Glomerular visceral epithelial cell (primary cell): Measurements from ENCODE around the gene ZC3H14.

ENCODE experiments used
- DNase-seq: peaks from one replicate; pipeline ENCODE4 v3.0.0-alpha.2; 2016; ENCODE audit errors: extremely low spot score

ZC3H14 gene

DNA sequence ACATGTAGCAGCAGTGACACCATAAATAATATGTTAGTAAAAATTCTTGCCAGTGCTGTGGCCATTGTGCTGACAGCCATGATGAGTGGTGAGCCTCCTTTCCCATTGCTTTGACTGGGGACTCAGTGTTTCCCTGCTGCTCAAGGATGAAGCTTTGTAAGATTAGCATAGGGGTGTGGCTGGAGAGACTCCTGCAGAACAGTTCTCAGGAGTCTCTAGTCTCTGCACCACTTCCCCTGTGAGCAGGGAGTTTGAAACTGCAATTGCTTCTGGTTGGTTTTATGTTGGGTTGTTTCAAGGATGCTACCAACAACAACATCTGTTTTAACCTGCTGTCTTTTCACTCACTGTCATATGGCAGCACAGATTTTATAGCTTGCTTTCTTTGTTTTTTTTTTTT lies 41.4 kb downstream of the ZC3H14 start:
- DNase-seq: no peak

DNA sequence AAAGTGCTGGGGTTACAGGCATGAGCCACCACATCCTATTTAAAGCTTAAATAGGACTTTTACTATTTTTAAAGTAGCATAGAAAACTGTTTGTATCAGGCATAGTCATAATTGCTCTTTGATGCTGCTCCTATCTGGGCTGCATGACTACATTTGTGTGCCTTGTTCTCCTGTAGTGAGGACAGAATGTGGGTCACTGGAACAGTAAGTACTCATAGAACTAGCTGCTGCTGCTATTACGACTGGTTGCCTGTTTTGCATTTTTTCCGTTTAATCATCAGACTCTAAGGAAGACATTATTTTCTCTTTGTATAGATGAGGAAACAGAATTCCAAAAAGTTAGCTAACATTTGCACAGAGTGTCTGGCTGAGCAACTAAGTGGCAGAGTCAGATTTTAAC lies 42.8 kb downstream of the ZC3H14 start:
- DNase-seq: no peak

DNA sequence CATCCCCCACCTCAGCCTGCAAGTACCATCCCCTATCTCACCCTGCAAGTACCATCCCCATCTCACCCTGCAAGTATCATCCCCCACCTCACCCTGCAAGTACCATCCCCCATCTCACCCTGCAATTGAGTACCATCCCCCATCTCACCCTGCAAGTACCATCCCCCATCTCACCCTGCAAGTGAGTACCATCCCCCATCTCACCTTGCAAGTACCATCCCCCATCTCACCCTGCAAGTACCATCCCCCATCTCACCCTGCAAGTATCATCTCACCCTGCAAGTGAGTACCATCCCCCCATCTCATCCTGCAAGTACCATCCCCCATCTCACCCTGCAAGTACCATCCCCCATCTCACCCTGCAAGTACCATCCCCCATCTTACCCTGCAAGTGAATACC lies 45.0 kb downstream of the ZC3H14 start:
- no peak for DNase-seq

DNA sequence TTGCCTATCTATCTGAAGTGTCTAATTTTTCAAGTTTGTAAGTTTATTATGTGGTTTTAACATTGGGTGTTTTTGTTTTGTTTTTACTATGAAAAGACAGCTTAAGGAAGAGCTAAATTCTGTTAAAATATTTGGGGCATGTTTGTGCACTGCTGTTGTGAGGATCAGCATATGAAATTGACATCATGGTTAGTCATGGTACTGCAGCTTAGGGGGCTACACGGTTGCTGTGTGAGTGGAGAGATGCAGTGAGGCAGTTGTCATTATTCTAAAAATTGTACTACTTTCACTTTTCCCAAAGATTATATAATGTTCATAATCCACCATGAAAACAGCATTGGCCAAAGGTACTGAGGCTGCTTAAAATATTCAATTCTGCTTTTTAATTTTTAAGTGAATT lies 49.0 kb downstream of the ZC3H14 start:
- DNase-seq: peak; percentile 31

DNA sequence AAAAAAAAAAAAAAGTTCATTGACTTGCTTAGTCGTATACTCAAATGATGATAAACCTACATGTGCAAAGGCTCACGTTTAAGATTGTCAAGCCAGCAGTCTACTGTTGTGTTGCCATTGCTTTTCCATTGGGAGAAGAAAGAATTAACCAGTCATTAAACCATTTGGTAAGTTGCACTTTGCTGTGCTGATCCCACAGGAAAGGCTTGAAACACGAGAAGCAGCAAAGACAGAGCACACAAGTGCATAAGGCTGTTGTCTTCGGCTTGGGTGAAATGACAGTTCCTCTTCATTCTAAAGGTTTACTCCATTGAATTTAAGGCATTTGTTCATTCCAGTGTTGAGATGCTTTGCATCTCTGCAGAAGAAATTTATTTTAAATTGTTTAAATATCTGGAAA lies 50.1 kb downstream of the ZC3H14 start:
- peak; percentile 15 for DNase-seq

DNA sequence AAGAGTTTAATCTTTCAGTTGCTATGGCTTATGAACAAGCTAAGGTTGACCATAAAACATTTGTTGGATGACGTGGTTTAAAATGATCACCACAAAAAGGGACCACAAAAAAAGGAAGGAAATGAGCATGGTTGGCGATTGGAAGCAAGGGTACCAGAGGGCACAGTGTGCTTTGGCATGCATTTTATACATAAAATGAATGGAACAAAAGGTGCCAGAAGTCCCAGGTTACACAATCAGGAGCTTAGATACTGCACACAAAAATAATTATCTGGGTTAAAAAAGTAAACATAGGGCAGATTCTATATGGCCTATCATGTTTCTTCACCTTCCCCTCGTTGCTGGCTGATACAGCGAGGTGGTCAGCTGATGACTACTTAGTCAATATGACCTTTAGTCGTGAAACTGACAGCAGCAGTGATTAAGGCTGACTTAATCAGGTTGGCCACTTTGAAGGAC lies 50.7 kb downstream of the ZC3H14 start:
- DNase-seq: peak; percentile 85

DNA sequence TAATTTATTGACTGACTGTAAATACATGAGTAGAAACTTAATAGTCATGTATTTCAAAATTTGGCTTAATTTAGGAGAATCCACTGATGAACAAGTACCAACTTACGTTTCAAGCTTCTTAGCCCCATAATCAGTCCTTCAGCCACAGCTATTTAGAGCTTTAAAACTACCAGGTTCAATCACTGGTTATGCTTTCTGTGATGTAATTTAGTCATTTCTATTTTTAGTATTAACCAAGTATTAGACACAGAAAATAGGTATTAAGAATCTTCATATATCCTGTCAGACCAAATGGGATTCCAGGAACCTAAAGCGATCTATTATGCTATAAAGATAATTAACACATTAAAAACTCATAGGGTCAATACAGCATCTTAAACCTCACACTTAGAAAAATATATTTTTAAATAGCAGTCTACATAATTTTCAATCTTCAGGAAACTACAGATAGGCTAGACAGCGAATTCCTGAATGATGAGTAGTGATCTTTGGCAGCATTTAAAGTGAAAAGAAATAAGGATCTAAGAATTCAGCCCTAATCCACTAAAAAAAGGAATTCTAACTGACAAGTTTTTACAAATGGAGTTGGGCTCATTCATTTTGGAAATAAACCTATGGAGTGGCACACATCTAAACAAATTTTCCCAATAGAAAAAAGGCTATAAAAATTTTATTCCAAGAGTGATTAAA lies 51.5 kb downstream of the ZC3H14 start:
- DNase-seq: peak; percentile 55

DNA sequence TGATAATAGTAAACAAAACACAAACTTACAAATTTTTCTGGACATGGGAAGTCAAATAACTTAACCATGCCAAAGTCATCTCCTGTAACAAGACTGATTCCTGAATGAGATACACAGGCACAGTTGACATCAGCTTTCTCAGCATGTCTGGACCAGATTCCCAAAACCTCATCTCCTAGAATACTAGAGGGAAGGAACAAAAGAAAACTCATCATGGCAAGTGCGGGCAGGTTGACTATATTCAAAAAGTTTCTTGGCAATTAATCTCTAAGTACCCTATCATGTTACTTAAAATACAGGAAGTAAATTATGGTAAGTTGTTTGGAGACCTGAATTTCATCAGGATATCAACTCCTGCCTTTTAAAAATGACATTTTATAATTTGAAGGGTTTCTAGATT lies 53.9 kb downstream of the ZC3H14 start:
- DNase-seq: no peak

DNA sequence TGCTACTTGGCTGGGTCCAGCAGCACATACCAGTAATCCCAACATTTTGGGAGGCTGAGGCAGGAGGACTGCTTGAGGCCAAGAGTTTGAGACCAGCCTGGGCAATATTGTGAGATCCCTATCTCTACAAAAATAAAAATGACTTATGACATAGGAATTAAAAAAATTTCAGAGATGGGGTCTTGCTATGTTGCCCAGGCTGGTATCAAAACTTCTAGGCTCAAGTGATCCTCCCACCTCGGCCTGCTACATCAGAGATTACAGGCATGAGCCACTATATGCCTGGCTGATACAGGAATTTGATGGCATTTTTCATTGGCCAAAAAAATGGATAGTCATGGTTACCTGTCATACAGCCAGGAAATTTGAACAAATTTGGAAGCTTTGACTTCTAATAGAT lies 54.6 kb downstream of the ZC3H14 start:
- no peak for DNase-seq

DNA sequence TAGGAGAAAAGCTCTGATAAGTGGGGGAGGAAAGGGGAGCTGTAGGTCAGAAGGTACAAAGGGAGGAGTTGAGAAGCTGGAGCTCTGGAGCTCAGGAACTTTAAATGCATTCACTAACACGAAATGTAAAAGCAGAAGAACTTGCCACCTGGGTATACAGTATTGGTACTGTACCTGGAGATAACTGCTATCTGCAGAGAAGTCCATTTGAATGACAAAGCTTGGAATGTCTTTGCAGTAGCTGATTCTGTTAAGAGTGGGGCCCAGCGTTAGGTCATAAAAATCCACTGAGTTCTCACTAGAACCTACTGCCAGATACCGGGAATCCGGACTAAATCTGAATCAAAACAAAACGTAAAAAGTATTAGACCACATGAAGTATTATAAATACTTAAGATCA lies 55.6 kb downstream of the ZC3H14 start:
- DNase-seq: no peak

DNA sequence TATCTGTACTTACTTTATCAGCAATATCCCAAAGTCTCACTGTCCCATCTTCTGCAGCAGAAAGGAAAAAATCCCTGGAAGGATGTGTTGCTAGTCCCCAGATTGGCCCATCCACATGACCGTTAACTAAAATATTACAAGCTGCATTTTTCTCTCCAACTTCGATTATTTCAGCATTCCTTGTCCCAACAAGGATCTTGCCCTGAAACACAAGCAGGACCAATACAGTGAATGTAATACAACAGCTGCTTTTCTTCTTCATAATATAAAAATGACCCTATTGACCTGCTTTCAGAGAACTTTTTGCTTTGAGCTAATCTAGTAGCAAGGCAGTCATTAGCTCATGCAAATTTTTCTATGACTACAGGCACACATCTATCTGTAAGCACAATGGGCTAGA lies 58.3 kb downstream of the ZC3H14 start:
- DNase-seq: no peak

DNA sequence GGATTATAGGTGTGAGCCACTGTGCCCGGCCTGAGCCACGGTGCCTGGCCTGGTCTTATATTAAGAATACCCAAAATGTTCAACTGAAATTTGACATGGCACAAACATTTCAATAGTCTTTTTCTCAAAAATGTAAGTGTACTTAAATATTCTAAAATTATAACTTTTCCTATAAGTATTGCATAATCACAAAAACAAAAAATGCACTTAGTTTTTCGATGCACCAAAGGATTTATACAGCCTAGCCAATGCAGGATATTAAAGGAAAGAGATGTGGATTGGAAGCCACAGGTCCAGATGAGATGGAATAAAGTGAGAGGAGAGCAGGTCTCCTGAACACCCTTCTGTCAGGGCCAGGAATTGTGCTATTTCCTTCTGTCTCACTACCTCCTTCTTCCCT lies 62.8 kb downstream of the ZC3H14 start:
- no peak for DNase-seq

DNA sequence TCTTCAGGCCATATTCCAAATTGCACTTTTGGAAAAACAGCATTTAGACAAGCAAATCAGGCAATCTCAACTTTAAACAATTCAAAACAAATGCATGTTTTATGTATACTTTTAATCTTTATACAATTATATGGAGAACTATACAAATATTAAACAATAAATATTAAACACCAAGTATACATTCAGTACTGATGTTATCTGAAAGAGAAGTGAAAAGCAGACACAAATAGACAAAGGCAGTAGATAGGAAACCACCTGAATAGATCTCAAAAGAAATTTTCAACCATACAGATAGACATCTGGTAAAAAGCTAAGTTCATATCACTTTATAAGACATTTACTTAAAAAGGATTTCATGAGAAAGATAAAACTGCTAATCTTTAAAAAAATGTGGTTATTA lies 65.2 kb downstream of the ZC3H14 start:
- DNase-seq: no peak

DNA sequence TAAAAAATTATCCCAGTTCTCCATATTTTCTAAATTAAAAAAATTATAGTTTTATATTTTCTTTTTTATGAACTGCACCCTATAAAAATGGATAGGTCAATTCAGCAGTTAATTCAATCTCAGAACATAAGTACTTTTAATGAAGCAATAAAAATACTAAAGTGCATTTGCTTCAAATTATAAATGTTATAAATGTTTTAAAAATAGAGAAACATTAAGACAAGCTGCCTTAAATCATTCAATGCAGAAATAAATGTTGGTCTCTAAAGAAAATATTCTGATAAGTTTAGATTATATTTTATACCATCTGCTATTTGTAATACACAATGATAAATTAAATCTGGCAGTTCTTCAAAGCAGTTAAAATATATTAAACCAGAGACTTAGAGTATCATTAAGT lies 65.6 kb downstream of the ZC3H14 start:
- no peak for DNase-seq

DNA sequence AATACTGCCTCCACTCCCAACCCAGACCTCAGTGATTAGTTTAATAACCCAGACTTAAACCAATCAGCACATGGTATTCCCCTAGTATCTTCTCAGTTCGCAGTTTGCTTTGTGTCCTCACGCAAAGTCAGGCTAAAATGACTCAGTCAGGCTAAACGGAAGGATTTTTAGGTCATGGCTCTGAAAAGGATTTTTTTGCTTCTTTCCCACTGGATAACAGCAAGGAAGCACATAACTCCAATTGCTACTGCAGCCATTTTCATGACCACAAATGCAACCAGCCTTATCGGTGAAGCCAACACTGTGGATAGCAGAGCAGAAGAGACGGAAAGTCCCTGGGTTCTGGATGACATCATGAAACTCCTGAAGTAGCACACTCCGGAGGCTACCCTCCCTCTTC lies 67.7 kb downstream of the ZC3H14 start:
- DNase-seq: peak; percentile 97

DNA sequence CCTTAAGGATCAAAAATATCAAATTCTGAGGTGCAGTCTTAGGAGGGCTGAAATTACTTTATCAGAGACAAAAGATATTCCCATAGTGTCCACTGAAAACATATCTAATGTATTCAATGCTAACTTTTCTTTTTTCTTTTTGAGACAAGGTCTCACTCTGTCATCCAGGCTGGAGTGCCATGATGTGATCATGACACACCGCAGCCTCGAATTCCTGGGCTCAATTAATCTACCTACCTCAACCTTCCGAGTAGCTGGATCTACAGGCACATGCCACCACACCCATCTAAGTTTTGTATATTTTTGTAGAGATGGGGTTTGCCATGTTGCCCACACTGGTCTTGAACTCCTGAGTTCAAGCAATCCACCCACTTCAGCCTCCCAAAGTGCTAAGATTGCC lies 68.3 kb downstream of the ZC3H14 start:
- DNase-seq: peak; percentile 46

DNA sequence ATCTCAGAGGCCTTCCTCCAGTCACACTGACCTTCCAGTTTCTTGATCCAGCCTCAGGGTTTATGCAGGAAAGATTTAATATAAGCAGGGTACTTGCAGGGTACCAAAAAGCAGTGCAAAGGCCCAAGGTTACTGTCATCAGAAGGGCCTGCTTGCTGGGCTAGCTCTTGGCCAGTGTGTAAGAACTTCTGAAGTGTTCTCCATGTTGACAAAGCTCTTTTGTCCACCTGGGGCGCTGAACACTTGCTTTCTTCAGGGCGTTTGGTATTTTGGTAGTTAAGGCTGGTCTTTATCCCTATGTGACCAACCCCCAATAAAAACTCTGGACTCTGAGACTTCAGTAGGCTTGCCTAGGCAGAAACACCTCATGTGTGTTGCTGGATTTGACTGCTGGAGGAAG lies 69.7 kb downstream of the ZC3H14 start:
- no peak for DNase-seq

DNA sequence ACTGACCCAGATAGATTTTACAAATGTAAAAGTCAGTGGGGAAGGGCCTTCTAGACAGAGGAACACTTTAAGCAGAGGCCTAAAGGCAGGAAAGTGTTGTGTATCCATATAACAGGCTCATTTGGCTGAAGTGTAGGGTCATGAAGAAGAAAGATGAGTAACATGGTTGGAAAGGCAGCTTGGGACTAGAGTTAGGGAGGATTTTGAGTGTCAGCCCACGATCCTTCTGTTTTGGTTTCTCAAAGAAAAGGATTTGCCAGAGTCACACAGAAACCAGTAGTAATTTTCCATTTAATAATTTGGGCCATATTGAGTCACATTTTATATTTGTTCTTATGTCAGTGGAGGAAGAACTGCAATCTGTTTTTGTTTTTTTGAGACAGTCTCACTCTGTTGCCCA lies 76.4 kb downstream of the ZC3H14 start:
- DNase-seq: no peak

DNA sequence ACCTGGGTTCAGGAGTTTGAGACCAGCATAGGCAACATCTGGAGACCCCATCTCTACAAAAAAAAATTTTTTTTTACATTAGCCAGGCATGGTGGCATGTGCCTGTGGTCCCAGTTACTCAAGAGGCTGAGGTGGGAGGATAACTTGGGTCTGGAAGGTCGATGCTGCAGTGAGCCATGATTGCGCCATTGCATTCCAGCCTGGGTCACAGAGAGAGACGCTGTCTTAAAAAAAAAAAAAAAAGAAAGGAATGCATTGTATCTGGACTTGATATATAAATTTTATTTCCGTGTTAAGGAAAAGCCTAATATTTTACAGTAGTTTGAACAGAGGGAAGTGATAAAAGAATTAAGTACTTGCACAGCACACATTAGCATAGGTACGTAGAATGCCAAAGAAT lies 97.2 kb downstream of the ZC3H14 start:
- no peak for DNase-seq

DNA sequence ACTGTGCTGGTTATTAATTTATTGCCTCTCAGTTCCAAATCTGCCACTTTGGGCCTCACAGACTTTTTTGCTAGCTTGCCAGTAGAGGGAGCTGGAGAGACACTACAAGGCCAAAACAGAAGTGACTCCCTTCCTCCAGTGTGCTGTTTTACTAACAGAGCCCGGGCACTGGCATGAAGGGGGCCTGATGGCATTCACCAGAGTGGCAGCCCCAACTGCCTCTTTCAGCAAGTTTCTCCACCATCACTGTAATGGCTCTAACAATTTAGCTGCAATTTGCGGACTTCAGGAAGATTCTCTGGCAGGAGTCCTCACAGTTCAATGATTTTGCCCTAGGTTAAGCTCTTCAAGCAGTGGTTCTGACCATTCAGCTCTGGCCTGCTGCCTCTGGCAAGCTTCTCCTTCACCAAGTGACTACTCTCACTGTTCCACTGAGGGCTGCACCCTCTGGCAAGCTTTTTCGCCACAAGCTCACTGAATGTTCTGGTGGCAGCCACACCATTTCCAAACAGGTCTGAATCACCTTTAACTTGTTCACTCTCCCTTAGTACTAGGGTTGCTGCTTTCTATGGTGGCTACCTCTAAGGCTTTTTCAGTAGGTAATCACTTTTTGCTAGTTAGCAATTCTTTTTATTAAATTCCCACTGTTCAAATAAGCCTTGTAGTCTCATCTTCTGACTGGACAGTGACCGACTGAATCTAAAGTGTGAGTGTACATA lies 104.9 kb downstream of the ZC3H14 start:
- peak; percentile 77 for DNase-seq

DNA sequence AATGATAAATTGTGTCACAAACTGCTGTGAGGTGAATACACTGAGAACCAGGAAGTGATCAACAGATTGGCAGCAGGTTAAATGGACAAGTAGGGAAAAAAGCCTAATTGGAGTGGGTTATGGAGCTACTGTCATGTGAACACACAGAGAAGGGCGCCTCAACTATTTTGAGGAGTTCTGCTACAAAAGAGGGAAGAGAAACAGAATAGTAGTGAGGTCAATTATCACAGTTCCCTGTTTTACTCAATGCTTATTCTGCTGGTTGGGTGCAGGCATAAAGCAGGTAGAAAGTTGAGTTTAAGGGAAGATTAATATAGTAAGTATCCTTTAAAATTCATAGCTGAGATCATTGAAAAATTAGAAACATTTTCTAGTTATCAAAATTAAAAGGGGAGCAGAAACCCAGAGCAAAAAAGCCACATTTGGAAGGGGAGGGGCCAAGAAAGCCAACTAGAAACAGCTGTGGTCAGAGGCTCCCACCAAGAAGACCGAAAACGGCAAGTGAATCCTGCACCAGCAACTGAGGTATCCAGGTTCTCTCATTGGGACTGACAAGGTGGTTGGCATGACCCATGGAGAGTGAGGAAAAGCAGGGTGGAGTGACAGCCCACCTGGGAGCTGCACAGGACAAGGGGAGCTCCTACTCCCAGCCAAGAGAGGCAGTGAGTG lies 105.7 kb downstream of the ZC3H14 start:
- DNase-seq: no peak

DNA sequence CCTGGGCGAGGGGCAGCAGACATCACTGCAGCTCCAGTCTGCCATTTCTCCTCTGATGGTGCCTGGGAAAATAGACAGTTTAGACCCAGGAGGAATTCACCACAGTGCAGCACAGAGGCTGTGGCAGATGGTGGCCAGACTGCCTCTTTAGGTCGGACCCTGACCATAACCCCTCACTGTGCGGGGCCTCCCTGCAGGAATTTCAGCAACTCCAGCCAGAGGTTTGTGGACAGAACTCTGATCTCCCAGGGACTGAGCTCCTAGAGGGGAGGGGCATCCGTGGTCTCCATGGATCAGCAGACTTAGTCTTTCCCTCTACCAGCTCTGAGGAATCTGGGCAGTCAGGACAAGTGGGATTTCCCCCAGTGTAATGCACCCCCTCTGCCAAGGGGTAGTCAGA lies 106.5 kb downstream of the ZC3H14 start:
- peak; percentile 25 for DNase-seq
